HG02938 (cell line): ENCODE measurements around the gene FAM124A.

Source experiments
- ATAC-seq: cut with Tn5 transposase; IDR thresholded peaks from one replicate; pipeline ENCODE4 v1.9.1; 2021; ENCODE audit warnings: mild to moderate bottlenecking, moderate library complexity; ENCODE audit not compliant: unreplicated experiment

FAM124A gene, protein sequence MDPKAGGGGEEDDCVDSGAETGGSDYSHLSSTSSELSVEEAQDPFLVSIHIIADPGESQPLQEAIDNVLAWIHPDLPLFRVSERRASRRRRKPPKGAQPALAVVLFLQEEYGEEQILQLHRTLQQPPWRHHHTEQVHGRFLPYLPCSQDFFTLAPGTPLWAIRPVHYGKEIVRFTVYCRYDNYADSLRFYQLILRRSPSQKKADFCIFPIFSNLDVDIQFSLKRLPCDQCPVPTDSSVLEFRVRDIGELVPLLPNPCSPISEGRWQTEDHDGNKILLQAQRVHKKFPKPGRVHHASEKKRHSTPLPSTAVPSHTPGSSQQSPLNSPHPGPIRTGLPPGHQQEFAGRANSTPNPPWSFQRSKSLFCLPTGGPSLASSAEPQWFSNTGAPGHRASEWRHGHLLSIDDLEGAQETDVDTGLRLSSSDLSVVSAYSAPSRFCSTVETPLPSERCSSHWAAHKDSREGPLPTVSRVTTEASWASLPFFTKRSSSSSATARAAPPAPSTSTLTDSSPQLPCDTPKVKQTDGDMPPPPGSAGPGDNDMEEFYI

DNA sequence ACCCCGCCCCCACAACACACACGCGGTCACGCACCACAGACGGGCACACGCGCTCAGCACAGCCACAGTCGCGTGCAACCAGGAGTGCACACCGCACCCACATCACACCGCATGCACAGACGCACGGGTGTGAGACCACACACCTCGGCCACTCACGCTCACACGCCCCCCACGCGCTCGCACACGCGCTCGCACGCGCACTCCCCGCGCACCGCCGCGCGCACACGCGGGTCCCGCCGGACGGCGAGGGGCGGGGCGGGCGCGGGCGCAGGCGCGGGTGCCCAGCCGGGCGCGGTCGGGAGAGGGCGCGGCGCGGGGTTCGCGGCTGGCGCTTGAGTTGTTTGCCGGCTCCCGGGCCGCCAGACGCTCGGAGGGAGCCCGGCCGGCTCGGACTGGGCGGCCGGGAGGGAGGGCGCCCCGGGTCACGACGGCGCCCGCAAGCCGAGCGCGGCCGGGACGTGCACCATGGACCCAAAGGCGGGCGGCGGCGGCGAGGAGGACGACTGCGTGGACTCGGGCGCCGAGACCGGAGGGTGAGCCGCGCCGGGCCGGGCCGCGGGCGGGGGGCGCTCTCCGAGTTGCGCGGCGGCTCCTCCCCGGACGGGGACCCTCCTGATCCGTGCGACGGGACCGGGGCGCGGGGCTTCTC lies at the start of gene FAM124A:
Gene FAM124A, plus strand, starts transcription at position 362 of the 649 bp plus-strand sequence. Its CDS starts 104 bp downstream, at position 466.
- peak; percentile 70 for ATAC-seq

DNA sequence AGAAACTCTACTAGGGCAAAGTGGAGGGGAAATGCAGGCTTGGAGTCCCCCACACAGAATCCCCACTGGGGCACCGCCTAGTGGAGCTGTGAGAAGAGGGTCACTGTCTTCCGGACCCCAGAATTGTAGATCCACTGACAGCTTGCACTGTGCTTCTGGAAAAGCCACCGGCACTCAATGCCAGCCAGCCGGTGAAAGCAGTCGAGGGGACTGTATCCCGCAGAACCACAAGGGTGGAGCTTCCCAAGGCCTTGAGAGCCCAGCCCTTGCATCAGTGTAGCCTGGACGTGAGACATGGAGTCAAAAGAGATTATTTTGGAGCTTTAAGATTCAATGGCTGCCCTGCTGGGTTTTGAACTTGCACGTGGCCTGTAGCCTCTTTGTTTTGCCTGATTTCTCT lies 47.2 kb upstream of the FAM124A start:
- ATAC-seq = no peak

DNA sequence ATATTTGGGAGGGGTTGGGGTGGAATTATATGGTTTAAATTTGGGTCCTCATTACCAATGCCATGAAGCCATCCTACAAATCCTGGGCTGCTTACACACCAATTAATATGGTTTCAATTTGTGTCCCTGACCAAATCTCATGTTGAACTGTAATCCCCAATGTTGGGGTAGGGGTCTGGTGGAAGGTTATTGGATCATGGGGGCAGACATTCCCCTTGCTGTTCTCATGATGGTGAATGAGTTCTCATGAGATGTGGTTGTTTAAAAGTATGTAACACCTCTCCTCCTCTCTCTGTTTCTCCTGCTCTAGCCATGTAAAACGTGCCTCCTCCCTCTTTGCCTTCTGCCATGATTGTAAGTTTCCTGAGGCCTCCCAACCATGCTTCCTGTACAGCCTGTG lies 46.6 kb upstream of the FAM124A start:
- no peak for ATAC-seq

DNA sequence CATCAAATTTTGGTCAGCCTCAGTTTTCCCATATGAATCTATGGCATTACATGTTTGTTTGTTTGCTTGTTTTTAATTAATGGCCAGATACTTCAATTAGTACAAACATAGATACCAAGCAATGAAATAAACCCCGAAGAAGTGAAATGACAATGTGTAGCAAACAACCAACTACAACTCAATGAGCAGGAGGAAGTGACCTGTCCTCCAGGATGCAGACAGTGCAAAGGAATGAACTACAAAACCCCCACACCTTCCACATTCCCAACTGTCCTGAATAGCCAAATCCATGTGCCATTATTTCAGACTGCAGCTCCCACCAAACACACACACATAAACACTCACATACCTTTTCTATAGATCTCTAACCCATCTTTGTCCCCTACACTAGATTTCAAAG lies 45.0 kb upstream of the FAM124A start:
- ATAC-seq = no peak

DNA sequence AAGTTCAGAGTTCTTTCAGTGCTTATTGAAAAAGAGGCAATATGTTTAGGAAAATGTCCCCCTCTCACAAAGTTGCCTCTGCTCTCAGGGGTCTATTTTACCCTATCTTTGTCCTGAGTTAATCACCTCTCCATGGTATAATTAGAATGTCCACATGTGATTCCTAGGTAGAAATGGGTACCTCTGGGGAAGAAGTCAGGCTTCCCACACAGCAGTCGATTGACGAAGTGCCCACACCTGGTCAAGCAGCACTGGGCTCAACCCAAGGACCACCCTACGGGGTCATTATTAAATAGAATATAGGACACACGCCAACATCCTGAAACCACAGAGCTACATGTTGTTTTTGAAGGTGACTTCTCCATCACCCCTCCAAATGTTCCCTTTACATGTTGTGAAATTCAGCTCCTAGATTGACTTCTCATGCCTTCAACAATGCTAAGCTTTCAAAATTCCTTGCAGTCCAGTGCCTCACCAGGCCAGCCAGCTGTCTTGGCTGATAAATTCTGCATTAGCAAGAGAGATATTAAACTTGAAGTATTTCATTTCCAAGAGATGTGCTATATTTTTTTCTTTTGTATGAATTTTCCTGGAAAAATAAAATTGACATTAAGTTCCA lies 43.6 kb upstream of the FAM124A start:
- ATAC-seq = no peak

DNA sequence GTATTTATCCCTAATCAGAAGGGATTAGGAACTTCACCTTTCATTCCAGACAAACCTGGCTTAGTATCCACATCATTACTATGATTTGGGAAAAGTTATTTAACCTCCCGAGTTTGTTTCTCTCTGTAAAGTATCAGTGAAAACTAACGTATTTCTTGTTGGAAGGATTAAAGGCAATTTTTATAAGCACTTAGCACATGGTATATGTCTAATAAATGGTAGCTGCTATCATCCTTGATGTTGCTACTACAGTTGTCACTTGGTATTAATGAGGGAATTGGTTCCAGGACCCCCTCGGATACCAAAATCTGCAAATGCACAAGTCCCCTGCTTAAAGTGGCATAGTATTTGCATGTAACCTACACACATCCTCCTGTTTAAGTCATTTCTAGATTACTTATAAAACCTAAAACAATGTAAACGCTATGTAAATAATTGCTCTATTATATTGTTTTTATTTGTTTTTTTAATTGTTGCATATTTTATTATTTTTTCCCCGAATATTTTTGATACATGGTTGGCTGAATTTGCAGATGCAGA lies 42.7 kb upstream of the FAM124A start:
- no peak for ATAC-seq

DNA sequence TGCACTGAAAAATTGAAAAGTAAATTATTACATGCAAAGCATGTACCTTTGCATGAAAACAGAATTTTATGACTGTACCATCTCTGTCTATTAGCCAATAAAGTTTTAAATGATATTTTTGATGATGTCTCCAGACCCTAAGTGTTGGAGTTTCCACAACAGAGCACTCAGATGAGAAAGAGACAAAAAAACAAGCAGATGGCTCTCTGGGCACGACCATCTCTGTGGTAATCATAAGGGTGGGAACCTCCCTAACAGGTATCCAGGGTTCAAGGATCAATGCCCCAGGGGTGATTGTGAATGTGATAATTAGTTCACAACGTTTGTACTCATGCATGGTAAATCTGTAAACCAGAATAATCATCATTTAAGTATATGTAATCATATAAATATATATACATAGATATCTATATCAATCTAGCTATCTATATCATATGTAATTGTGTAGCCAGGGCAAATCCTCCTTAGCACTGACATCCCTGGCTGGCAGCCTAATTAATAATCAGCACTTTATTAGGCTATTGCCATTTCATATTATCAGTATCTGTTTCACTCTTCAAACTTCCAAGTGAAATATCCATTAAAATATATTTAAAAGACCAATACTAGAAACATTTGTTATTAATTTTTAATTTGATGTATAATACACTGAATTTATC lies 41.2 kb upstream of the FAM124A start:
- no peak for ATAC-seq

DNA sequence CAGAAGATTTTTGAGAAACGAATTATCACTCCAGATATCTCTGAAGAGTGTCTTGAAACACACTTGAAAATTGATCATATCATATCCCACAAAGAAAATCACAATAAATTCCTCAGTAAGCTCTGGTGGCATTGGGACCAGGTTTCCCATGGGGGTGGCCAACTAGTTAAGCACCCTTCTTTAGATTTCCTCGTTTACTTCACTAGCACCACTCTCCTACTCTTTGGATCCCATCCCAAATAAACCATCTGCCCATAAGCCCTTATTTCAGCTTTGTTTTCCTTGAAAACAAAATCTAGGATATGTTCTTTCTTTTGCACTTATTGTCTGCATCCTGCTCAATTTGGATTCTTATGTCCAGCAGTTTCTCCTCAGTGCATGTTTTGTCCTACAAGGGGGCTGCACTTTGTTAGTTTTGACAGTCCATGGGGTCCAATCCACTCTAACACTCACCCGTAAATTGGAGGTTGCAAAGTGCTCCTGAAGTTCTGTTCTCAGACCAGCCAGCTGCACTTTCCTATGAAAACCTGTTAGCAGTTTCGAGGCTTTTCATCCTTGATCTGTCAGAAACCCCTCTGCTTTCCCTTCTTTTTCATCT lies 40.3 kb upstream of the FAM124A start:
- no peak for ATAC-seq

DNA sequence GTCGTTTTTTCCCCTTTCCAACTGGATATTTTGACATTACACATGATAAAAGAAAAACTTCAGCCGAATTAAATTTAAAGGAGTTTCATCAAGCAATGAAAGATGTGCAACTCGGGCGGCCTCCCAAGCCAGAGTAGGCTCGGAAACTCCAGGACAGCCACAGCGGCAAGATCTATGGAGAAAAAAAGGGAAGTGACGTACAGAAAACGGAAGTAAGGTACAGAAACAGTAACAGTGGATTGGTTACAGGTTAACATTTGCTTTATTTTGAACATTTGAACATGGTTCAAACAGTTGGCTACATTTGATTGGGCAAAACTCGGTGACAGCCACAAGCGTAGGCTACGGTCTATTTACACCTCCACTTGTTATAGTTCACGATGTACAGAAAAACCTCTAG lies 30.5 kb upstream of the FAM124A start:
- ATAC-seq = no peak

DNA sequence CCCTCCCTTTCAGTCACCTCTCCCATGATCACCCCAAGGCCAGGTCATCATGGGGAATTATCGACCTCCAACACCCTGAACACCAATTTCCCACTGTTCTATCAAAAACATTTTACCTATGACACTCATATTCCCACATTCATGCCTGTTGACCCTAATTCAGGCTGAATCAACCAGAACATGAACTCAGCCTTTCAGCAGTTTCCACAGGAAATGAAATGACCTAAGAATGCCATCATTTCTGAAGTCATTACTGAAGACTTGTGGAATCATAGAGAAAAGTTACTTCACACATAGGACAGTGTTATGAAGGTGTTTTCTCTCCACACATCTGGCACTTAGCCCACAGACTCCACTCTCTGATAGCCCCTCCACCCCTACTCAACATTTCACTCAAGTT lies 29.9 kb upstream of the FAM124A start:
- no peak for ATAC-seq

DNA sequence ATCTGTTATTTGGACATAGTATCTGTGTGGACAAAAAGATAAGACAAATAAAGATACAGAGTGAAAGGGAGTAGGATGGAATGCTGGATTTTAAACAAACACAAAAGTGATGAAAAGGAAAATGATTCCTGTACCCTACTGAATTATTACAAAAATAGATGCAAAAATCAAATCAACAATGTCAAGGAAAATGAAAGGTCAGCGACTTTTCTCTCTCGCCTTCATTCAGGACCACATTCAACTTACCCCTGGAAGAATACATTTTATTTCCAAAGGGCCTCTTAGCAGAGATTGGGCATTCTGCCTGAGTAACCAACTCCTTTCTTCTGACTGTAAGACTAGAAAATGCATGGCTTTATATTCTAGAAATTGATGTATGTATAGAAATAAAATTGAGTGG lies 28.8 kb upstream of the FAM124A start:
- ATAC-seq = no peak

DNA sequence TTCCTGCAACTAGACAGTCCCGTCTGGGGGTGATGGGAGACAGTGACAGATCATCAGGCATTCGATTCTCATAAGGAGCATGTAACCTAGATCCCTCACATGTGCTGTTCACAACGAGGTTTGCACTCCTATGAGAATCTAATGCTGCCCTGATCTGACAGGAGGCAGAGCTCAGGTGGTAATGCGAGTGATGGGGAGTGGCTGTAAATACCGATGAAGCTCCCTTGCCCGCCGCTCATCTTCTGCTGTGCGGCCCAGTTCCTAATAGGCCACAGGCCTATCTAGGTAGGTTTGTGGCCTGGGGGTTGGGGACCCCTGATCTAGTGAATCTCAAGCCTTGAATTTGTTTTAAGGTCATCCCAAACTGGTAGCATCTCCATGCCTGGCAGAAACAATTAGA lies 27.3 kb upstream of the FAM124A start:
- ATAC-seq = no peak

DNA sequence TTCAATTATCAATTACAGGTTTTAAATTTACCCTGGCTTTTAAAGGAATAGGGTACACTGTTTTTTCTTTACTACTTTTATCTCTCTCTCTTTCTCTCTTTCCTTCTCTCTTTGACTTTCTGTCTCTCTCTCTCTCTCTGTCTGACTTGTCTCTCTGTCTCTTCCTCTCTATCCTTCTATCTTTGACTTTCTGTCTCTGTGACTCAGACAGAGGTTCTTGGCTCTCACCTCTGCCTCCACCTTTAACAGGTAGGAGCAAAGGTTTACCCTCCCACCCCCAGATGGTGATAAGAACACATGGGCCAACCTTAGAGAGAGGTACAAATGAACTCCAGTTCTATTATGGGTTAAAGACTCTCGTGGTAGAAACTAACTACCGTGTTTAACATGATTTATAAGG lies 20.3 kb upstream of the FAM124A start:
- ATAC-seq = no peak

DNA sequence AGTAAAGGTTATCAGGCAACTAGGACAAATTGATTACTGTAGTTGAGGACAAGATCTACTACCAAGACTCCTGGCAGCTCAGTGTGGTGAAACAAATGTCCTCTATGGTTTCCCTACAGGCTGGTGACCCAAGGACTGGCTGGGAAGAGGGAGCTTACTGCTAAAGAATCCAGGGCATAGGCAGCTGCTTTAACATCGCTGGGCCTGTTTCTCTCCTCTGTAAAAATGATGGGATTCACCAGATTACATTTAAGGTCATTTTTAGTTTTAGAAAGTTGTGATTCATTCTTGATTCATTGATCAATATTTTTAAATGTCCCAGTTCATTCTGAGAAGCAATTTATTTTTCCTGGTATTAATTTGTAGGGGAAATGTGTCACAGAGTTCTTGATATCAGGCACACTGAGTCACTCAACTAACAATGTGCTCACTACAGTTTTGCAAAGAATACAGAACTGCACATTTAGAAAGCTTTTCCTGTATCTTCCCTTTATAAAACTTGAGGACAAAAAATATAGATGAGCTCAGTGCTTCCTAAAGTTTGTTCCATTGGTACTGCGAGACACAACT lies 19.6 kb upstream of the FAM124A start:
- ATAC-seq = no peak

DNA sequence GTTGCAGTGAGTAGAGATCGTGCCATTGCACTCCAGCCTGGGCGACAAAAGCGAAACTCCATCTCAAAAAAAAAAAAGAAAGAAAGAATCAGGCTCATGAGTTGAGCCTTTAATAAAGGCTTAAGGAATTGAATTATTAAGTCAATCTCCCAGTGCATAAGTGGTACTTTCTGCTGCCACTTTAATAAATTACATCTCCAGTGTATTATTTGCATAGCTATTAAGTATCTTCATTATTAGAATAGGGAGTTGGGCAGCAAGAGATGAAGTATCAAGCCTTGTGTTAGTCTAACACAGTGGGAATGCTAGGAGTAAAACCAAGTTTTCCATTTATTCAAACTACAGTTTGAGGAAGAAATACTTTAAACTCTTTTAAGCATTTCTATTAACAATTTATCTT lies 15.6 kb upstream of the FAM124A start:
- no peak for ATAC-seq

DNA sequence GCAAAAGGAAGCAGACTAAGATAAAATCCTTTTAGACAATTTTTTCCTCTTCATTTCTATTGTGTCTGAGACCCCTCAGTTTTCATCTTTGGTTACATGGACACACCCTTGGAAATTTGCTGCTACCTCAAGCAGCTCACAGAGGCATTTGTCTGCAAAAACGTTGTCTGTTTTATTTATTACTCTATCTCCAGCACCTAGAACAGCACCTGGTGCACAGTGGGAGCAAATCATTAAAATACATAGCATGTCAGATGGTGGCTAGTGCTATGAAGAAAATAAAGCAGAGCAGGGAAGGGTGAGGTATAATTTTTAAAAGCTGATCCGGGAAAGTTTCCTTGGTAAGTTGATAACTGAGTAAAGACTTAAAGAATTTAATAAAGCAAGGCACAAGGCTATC lies 14.3 kb upstream of the FAM124A start:
- ATAC-seq = no peak

DNA sequence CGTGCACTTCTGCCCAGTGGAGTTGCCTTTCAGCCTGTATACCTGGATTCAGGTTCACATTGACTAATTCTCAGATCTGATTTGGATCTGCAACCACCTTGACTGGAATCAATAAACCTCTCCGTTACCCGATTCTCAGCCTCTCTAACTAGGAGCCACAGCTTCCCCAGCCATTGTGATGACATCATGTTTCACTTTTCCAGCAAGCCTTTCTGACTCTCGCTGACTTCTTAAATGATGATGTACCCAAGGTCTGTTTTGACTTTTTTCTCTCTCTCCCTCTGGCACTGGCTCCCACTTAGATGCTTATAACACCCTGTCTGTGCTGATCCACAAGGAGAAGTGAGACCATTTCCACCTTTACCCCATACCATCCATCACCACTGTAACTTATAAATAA lies 13.5 kb upstream of the FAM124A start:
- ATAC-seq = no peak

DNA sequence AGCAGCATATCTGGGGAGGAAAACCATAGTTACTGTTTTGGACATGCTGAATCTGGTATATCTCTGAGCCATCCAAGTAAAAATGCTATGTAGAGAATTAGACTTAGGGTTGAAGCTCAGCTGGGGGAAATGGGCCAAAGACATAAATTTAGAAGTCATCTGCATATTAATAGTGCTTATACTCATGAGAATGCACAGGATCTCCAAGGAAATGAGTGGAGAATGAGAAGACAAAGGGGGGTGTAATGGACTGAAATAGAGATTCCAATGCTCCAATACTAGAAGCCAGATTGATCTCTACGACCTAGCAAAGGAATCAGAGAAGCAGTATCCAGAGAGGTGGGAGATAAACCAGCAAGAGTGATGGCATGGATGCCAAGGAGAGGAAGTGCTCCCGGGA lies 10.3 kb upstream of the FAM124A start:
- ATAC-seq = no peak

DNA sequence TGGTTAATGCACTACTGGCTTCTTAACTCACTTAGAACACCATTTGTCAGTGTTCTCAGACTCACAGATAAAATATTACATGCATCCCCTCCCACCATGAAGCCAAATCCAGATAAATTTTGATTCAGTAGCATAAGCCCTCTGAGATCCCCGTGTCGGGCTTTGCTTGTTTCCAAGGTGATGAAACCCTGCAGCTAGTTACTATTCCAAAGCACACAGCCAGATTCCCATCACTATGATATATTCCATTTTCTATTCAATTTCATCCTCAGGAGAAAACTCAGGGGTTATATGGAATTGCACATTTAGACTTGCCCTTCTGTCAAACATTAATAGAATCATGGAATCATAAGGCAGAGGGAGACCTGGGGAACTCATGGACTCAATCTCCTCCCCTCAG lies 9.4 kb upstream of the FAM124A start:
- ATAC-seq = no peak

DNA sequence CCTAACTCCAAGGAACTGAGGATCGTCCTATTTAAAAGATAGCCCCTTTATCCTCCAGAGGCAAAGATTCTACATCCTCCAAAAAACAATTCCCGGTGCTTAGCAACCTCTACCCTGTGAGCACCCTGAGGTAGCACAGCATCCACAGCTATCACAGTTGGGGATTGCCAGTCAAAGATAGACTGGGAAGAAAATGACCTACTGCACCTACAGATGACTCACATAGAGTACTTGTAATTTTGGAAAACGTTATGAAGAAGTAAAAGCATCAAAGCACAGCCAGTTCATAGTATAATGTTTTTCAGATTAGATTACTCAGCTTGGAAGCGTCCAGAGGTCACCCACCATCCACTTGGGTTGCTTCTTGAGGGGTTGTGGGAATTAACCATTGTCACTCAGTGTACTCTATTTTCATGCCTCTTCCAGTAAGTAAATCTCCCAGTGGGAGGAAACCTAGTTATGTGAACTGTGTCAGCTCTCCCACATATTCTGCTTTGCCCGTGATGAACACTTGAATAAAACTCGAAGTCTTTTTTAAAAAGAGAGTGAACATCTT lies 8.9 kb upstream of the FAM124A start:
- no peak for ATAC-seq
